SU-DHL-6 (cell line): ENCODE measurements around the gene CIZ1.

Experiments used
- H2AFZ ChIP-seq: fragments of 200-600 bp; sonication (generic); 2 replicates; pipeline ENCODE4 v1.6.1; 2014; ENCODE audit warnings: low read depth, mild to moderate bottlenecking, moderate library complexity, mixed read lengths, antibody characterized with exemption, low read length; ENCODE audit not compliant: severe bottlenecking
- H3F3A ChIP-seq: fragments of 200-600 bp; shearing (Covaris generic); 2 replicates; pipeline ENCODE4 v1.6.0; 2016; ENCODE audit warnings: antibody characterized with exemption, mild to moderate bottlenecking; ENCODE audit not compliant: insufficient read depth
- H3K27ac ChIP-seq: fragments of 200-600 bp; sonication (generic); 2 replicates; pipeline ENCODE4 v1.5.1; 2016; ENCODE audit warnings: low read depth, mild to moderate bottlenecking, low read length, moderate library complexity, mixed read lengths
- H3K27me3 ChIP-seq: fragments of 200-600 bp; sonication (generic), shearing (Covaris generic); 2 replicates; pipeline ENCODE4 v1.6.0; 2014; ENCODE audit warnings: mild to moderate bottlenecking, low read length
- H3K36me3 ChIP-seq: fragments of 200-600 bp; sonication (generic); 2 replicates; pipeline ENCODE4 v1.6.1; 2014; ENCODE audit warnings: mild to moderate bottlenecking, low read length, mixed read lengths
- H3K4me2 ChIP-seq: fragments of 300-600, 200-600 bp; shearing (Covaris generic), sonication (generic); 2 replicates; pipeline ENCODE4 v1.6.0; 2014; ENCODE audit warnings: low read length, low read depth, mild to moderate bottlenecking; ENCODE audit not compliant: poor library complexity, severe bottlenecking
- H3K4me3 ChIP-seq: fragments of 200-600 bp; sonication (generic); 2 replicates; pipeline ENCODE4 v1.5.1; 2014; ENCODE audit warnings: antibody characterized with exemption, low read length, mild to moderate bottlenecking, mixed read lengths; ENCODE audit not compliant: insufficient read depth, poor library complexity, severe bottlenecking
- H3K79me2 ChIP-seq: fragments of 200-600 bp; sonication (generic); 2 replicates; pipeline ENCODE4 v1.6.1; 2014; ENCODE audit warnings: mild to moderate bottlenecking, low read length, moderate library complexity; ENCODE audit not compliant: insufficient read depth
- H3K9ac ChIP-seq: fragments of 200-600 bp; sonication (generic); 2 replicates; pipeline ENCODE4 v1.7.0; 2014; ENCODE audit warnings: mild to moderate bottlenecking, low read length
- H3K9me2 ChIP-seq: fragments of 200-600 bp; sonication (generic); replicated peaks from 2 replicates; pipeline ENCODE4 v1.6.1; 2014; ENCODE audit warnings: low read length; ENCODE audit not compliant: insufficient read depth
- H3K9me3 ChIP-seq: fragments of 200-600 bp; sonication (generic); 2 replicates; pipeline ENCODE4 v1.6.1; 2014; ENCODE audit warnings: low read length, mixed read lengths; ENCODE audit not compliant: insufficient read depth
- H4K20me1 ChIP-seq: fragments of 200-600 bp; sonication (generic); 2 replicates; pipeline ENCODE4 v1.6.1; 2014; ENCODE audit warnings: low read depth, mild to moderate bottlenecking, antibody characterized with exemption, low read length, moderate library complexity, mixed read lengths
- EZH2phosphoT487 ChIP-seq: fragments of 200-600 bp; sonication (generic), shearing (Covaris generic); conservative IDR thresholded peaks from 2 replicates; pipeline ENCODE4 v1.6.1; 2018; ENCODE audit warnings: mild to moderate bottlenecking, antibody characterized with exemption, low read length, moderate library complexity, mixed read lengths
- TF ChIP-seq, protein P1 (sequence below): fragments of 200-600 bp; sonication (generic); IDR thresholded peaks from one replicate; pipeline ENCODE4 v1.5.1; 2017; ENCODE audit warnings: antibody characterized with exemption, mild to moderate bottlenecking, low read length, moderate library complexity; ENCODE audit not compliant: insufficient read depth, poor library complexity, severe bottlenecking

Gene CIZ1

GRCh38 chr9:128208946-128209669 lies 17.7 kb upstream of the CIZ1 start:
- no peak overlapping the region for H3K9ac ChIP-seq
- H3K79me2 ChIP-seq, result no peaks in the 10 kb centered on the region
- H3K27me3 ChIP-seq, result no peaks in the 10 kb centered on the region
- TF ChIP-seq EZH2phosphoT487, result no peak
- TF ChIP-seq, protein P1, sequence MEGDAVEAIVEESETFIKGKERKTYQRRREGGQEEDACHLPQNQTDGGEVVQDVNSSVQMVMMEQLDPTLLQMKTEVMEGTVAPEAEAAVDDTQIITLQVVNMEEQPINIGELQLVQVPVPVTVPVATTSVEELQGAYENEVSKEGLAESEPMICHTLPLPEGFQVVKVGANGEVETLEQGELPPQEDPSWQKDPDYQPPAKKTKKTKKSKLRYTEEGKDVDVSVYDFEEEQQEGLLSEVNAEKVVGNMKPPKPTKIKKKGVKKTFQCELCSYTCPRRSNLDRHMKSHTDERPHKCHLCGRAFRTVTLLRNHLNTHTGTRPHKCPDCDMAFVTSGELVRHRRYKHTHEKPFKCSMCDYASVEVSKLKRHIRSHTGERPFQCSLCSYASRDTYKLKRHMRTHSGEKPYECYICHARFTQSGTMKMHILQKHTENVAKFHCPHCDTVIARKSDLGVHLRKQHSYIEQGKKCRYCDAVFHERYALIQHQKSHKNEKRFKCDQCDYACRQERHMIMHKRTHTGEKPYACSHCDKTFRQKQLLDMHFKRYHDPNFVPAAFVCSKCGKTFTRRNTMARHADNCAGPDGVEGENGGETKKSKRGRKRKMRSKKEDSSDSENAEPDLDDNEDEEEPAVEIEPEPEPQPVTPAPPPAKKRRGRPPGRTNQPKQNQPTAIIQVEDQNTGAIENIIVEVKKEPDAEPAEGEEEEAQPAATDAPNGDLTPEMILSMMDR, result no peak
- no peaks in the 10 kb centered on the region for H3K9me3 ChIP-seq
- no peaks in the 10 kb centered on the region for H3K9me2 ChIP-seq
- no peak overlapping the region for H3K4me3 ChIP-seq
- no peak overlapping the region for H3K27ac ChIP-seq
- H3K4me2 ChIP-seq, result no peak overlapping the region
- no peaks in the 10 kb centered on the region for H4K20me1 ChIP-seq
- no peak overlapping the region for H2AFZ ChIP-seq
- H3K36me3 ChIP-seq, result no peaks in the 10 kb centered on the region
- no peaks in the 10 kb centered on the region for H3F3A ChIP-seq

GRCh38 chr9:128208386-128208785 lies 17.0 kb upstream of the CIZ1 start:
- H3K27ac ChIP-seq, result no peak overlapping the region
- no peaks in the 10 kb centered on the region for H3F3A ChIP-seq
- H3K9ac ChIP-seq, result no peak overlapping the region
- H4K20me1 ChIP-seq, result no peaks in the 10 kb centered on the region
- H3K4me3 ChIP-seq, result no peak overlapping the region
- no peak for TF ChIP-seq EZH2phosphoT487
- TF ChIP-seq, protein P1, result no peak
- no peak overlapping the region for H2AFZ ChIP-seq
- no peaks in the 10 kb centered on the region for H3K79me2 ChIP-seq
- no peaks in the 10 kb centered on the region for H3K9me2 ChIP-seq
- H3K36me3 ChIP-seq, result no peaks in the 10 kb centered on the region
- H3K27me3 ChIP-seq, result no peaks in the 10 kb centered on the region
- no peaks in the 10 kb centered on the region for H3K9me3 ChIP-seq
- H3K4me2 ChIP-seq, result no peak overlapping the region

DNA sequence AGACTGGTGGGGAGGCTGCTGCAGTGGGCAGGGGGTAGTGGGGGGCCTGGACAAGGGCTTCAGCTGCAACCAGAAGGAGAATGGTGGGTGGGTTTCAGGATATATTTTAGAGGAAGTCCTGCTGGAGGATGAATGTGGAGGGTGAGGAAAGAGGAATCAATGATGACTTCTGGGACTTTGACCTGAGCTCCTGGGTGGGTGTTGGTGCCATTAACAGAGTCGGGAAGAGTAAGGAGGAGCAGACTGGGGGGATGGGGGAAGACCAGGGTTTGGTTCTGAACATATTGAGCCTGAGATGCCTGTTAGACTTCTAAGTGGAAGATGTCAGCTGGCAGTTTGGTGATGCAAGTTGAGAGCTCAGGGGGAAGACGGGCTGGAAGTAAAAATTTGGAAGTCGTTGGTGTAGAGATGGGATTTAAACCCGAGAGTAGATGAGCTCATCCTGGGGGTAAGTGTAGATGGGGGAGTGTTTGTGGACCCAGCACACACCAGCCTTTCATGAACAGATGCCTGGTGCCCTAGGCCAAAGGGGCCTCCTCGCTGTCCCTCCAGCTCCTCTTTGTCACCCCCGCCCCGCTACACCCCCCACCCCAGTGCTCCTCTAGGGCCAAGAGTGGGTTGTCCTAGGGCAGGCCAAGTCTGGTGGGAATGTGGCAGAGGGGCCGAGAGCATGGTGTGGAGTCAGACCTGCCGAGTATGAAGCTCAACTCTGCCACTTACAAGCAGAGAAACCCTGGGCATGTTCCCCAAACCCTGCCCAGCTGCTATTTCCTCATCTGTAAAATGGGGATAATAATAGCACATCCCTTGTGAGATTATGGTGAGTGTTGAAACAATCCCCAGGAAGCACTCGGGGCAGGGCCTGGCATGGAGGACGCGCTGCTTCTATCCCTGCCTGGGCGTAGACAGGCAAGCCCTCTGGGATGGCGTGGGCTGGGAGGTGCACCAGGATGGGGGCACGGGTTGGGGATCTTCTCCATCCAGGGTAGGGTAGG lies 15.8 kb upstream of the CIZ1 start:
- Histone ChIP-seq H3K9me3 (no peaks in the 10 kb centered on the region), H3K9me2 (no peaks in the 10 kb centered on the region), H3K9ac (no peak overlapping the region), H3K79me2 (no peaks in the 10 kb centered on the region), H3F3A (no peaks in the 10 kb centered on the region), H2AFZ (no peak overlapping the region), H3K27ac (no peak overlapping the region), H3K27me3 (no peaks in the 10 kb centered on the region), H3K4me3 (no peak overlapping the region), H3K4me2 (no peak overlapping the region), H4K20me1 (no peaks in the 10 kb centered on the region), H3K36me3 (no peaks in the 10 kb centered on the region)
- TF ChIP-seq EZH2phosphoT487, result no peak
- TF ChIP-seq, protein P1, result no peak
